Heart left ventricle (tissue), 13 donors: Measurements from ENCODE around the gene CTNNA1.

Source experiments
- CTCF ChIP-seq, 12 donors: fragments of 200-600 bp; sonication (generic) in 4 of 12; IDR thresholded peaks; one replicate each; pipeline versions ENCODE4 v1.5.0 to v1.8.0; 2018 to 2022; ENCODE audit warnings: antibody characterized with exemption in 12 of 12, mild to moderate bottlenecking in 5 of 12
- POLR2A ChIP-seq, 2 donors: fragments of 450-650 bp; IDR thresholded peaks; one replicate each; pipeline ENCODE4 v1.6.1; 2017; ENCODE audit warnings: antibody characterized with exemption in 2 of 2, mild to moderate bottlenecking in 2 of 2, moderate library complexity in 2 of 2
- donor health status: ischemic (EF 13 %, LVEDD 7.1; RV severe dilation, severe dysfunction).
- donor health status: DM: no; HTN: yes; CAD: no.
- donor health status: DM: no; HTN: no; CAD: no.
- donor health status: ischemic (EF 25% LVEDD 6.9; RV normal size, moderate dysfunction).
- donor health status: ischemic (EF 25% LVEDD 5.7; RV mildly dilated, moderate dysfunction).
- donor health status: ischemic (EF 35%, LVEDD 5.7; RV mildly dilated, moderate dysfunction).
- donor health status: nonischemic (EF 11% LVEDD 7.7; RV severe dilation, severe dysfunction).
- donor health status: DM: yes; HTN: yes; CAD: no.
- donor health status: PGD.
- donor health status: ischemic (EF 29% LVEDD 5.4; RV normal size, mild dysfunction).
- donor health status: nonischemic (EF 23%, LVEDD 6.1; RV moderate dilation, normal function).

DNA sequence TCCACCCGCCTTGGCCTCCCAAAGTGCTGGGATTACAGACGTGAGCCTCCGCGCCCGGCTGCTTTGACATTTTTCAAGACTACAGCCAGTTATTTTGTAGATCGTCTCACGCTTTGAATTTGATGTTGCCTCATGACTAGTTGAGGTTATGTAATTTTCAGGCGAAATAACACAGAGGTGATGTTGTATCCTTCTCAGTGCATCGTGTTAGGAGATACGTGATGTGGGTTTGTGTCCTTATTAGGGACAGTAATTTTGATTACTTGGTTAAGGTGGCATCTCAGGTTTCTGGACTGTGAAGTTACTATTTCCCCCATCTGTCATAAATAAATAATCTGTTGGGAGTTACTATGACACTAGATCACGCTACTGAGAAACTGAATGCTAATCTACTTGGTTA lies 25.0 kb downstream of the CTNNA1 start:
- TF ChIP-seq CTCF (IDR thresholded peaks at IDR 0.05): no peak
- TF ChIP-seq POLR2A (IDR thresholded peaks at IDR 0.05): no peak
